OCI-LY3 (cell line): Measurements from ENCODE around the gene PIP4K2C.

Experiments used
- H2AFZ ChIP-seq: fragments of 200-600, 300-600 bp; shearing (Covaris generic); 2 replicates; pipeline ENCODE4 v1.6.0; 2014; ENCODE audit warnings: antibody characterized with exemption, low read depth, low read length
- H3K27ac ChIP-seq: fragments of 200-600, 300-600 bp; sonication (generic); 2 replicates; pipeline ENCODE4 v1.5.1; 2014; ENCODE audit warnings: mild to moderate bottlenecking, low read length, moderate library complexity, mixed read lengths
- H3K27me3 ChIP-seq: fragments of 200-600, 300-600 bp; sonication (generic); 2 replicates; pipeline ENCODE4 v1.6.1; 2014; ENCODE audit warnings: low read depth, low read length, mixed read lengths
- H3K36me3 ChIP-seq: fragments of 200-600, 300-600 bp; sonication (generic); replicated peaks from 2 replicates; pipeline ENCODE3; 2014; ENCODE audit warnings: low read depth, low read length, mixed read lengths
- H3K4me1 ChIP-seq: fragments of 300-600, 200-600 bp; sonication (generic); 2 replicates; pipeline ENCODE4 v1.6.1; 2014; ENCODE audit warnings: low read length, mixed read lengths
- H3K4me2 ChIP-seq: fragments of 200-600, 300-600 bp; sonication (generic); 2 replicates; pipeline ENCODE4 v1.6.1; 2014; ENCODE audit warnings: low read length, mixed read lengths
- H3K4me3 ChIP-seq: fragments of 300-600, 200-600 bp; sonication (generic); 2 replicates; pipeline ENCODE4 v1.5.1; 2014; ENCODE audit warnings: antibody characterized with exemption, mild to moderate bottlenecking, low read length, moderate library complexity
- H3K79me2 ChIP-seq: fragments of 300-600, 200-600 bp; shearing (Covaris generic); 2 replicates; pipeline ENCODE4 v1.6.1; 2014; ENCODE audit warnings: mild to moderate bottlenecking, low read length, mixed read lengths
- H3K9ac ChIP-seq: fragments of 300-600, 200-600 bp; shearing (Covaris generic); 2 replicates; pipeline ENCODE4 v1.6.0; 2014; ENCODE audit warnings: mild to moderate bottlenecking, low read length, moderate library complexity
- H3K9me3 ChIP-seq: fragments of 200-600, 300-600 bp; shearing (Covaris generic); 2 replicates; pipeline ENCODE4 v1.6.1; 2014; ENCODE audit warnings: low read length, mixed read lengths; ENCODE audit not compliant: insufficient read depth
- H4K20me1 ChIP-seq: fragments of 200-600, 300-600 bp; sonication (generic); 2 replicates; pipeline ENCODE4 v1.6.1; 2016; ENCODE audit warnings: low read length, mixed read lengths; ENCODE audit not compliant: insufficient read depth
- CTCF ChIP-seq: fragments of 200-600, 300-600 bp; sonication (generic); IDR thresholded peaks from 2 replicates; pipeline ENCODE4 v1.5.1; 2014; ENCODE audit warnings: antibody characterized with exemption, low read length, low read depth
- EZH2phosphoT487 ChIP-seq: fragments of 200-600 bp; shearing (Covaris generic); IDR thresholded peaks from 2 replicates; pipeline ENCODE4 v1.6.1; 2018; ENCODE audit warnings: antibody characterized with exemption, mixed run types, low read depth

The PIP4K2C gene

DNA sequence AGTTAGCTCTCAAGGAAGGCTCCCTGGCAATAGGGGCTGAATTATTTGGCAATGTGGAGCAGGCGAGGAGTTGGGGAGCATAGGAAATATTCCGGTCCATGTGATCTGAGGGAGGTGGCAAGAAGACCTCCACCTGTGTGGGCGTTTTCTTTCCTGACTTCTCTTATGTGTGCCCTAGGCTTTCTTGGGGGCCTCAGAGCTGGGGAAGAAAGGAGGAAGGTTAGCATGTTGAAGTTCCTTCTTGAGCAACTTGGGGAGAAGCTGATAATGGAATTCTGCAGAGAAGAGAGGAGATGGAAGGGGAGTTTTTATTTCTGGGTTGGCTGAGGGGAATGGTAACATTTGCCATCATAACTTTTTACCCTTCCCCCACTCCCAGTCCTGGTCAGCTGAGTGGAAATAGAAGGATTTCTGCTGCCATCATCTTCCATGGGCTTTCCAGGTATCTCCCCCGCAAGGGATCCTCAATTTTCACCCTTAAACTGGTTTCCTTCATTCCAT, 14.9 kb downstream of the PIP4K2C start:
- peaks cover 11% of the 10 kb centered on the region for H3K79me2 ChIP-seq
- no peak overlapping the region for H2AFZ ChIP-seq
- TF ChIP-seq CTCF (no peak), EZH2phosphoT487 (no peak)
- no peaks in the 10 kb centered on the region for H3K27me3 ChIP-seq
- peak overlapping the region; percentile 100; the same call in 1 of the 2 replicates for H3K4me3 ChIP-seq
- H4K20me1 ChIP-seq, result no peaks in the 10 kb centered on the region
- no peaks in the 10 kb centered on the region for H3K9me3 ChIP-seq
- peaks cover 15% of the 10 kb centered on the region for H3K4me1 ChIP-seq
- H3K36me3 ChIP-seq, result peaks cover 10% of the 10 kb centered on the region
- H3K4me2 ChIP-seq, result peak overlapping the region; percentile 100
- no peak overlapping the region for H3K27ac ChIP-seq
- no peak overlapping the region for H3K9ac ChIP-seq

GRCh38 chr12:57606399-57606798, 15.4 kb downstream of the PIP4K2C start:
- Histone ChIP-seq H3K36me3 (peaks cover 10% of the 10 kb centered on the region), H4K20me1 (no peaks in the 10 kb centered on the region), H3K9ac (no peak overlapping the region), H3K9me3 (no peaks in the 10 kb centered on the region), H3K79me2 (peaks cover 11% of the 10 kb centered on the region), H2AFZ (no peak overlapping the region), H3K27ac (no peak overlapping the region), H3K4me2 (no peak overlapping the region), H3K27me3 (no peaks in the 10 kb centered on the region), H3K4me1 (peaks cover 18% of the 10 kb centered on the region), H3K4me3 (no peak overlapping the region)
- TF ChIP-seq EZH2phosphoT487 (no peak), CTCF (no peak)

- no peak for TF ChIP-seq EZH2phosphoT487
- no peak for TF ChIP-seq CTCF
- Histone ChIP-seq H4K20me1 (no peaks in the 10 kb centered on the region), H3K27me3 (no peaks in the 10 kb centered on the region), H3K4me1 (peaks cover 19% of the 10 kb centered on the region), H3K27ac (no peak overlapping the region), H3K9me3 (no peaks in the 10 kb centered on the region), H3K79me2 (peaks cover 11% of the 10 kb centered on the region), H2AFZ (no peak overlapping the region), H3K9ac (no peak overlapping the region), H3K4me3 (no peak overlapping the region), H3K36me3 (peaks cover 10% of the 10 kb centered on the region), H3K4me2 (no peak overlapping the region)
Observed at GRCh38 chr12:57606821-57607220, 15.8 kb downstream of the PIP4K2C start.

GRCh38 chr12:57607958-57608663, 17.1 kb downstream of the PIP4K2C start:
- TF ChIP-seq EZH2phosphoT487, result no peak
- TF ChIP-seq CTCF, result no peak
- Histone ChIP-seq H2AFZ (no peak overlapping the region), H3K9ac (no peak overlapping the region), H3K4me3 (no peak overlapping the region), H3K4me1 (peaks cover 23% of the 10 kb centered on the region), H3K27ac (no peak overlapping the region), H3K27me3 (no peaks in the 10 kb centered on the region), H3K36me3 (peaks cover 4% of the 10 kb centered on the region), H3K4me2 (no peak overlapping the region), H3K79me2 (peaks cover 11% of the 10 kb centered on the region), H3K9me3 (no peaks in the 10 kb centered on the region), H4K20me1 (no peaks in the 10 kb centered on the region)
